Activated gamma-delta T cell (primary cell): ENCODE measurements around the gene LAMA3.

Source experiments
- DNase-seq: peaks from one replicate; lab custom pipeline; 2025; lab: John Stamatoyannopoulos, UW

The LAMA3 gene

GRCh38 chr18:23970161-23971096 lies 281.2 kb downstream of the LAMA3 start:
- no peak for DNase-seq

GRCh38 chr18:23971097-23971440 lies 281.8 kb downstream of the LAMA3 start:
- DNase-seq = no peak

- no peak for DNase-seq
These were observed 282.5 kb downstream of the LAMA3 start for GRCh38 chr18:23971666-23972230.

GRCh38 chr18:23972453-23972852 lies 283.2 kb downstream of the LAMA3 start:
- DNase-seq = no peak

- no peak for DNase-seq
These were observed 287.9 kb downstream of the LAMA3 start for GRCh38 chr18:23977103-23977502.

- no peak for DNase-seq
These were observed 288.6 kb downstream of the LAMA3 start for GRCh38 chr18:23977719-23978483.

- no peak for DNase-seq
These were observed 292.2 kb downstream of the LAMA3 start for GRCh38 chr18:23981369-23981980.

- no peak for DNase-seq
These were observed 293.2 kb downstream of the LAMA3 start for GRCh38 chr18:23982155-23983079.

GRCh38 chr18:23983112-23983511 lies 293.9 kb downstream of the LAMA3 start:
- DNase-seq = no peak

- no peak for DNase-seq
These were observed 297.5 kb downstream of the LAMA3 start for GRCh38 chr18:23986600-23987359.

GRCh38 chr18:23990474-23991410 lies 301.5 kb downstream of the LAMA3 start:
- no peak for DNase-seq

- peak; percentile 26 for DNase-seq
These were observed 303.1 kb downstream of the LAMA3 start for GRCh38 chr18:23992089-23992940.

- DNase-seq = no peak
These were observed 303.7 kb downstream of the LAMA3 start for GRCh38 chr18:23992941-23993280.

- DNase-seq = no peak
These were observed 305.2 kb downstream of the LAMA3 start for GRCh38 chr18:23994361-23994902.

GRCh38 chr18:23995180-23995579 lies 305.9 kb downstream of the LAMA3 start:
- no peak for DNase-seq

- no peak for DNase-seq
These were observed 308.8 kb downstream of the LAMA3 start for GRCh38 chr18:23998018-23998417.

- DNase-seq = no peak
These were observed 309.6 kb downstream of the LAMA3 start for GRCh38 chr18:23998820-23999219.
